H1 (cell line): Measurements from ENCODE around the gene ADO. TPM values are rescaled to one million over a fixed set of nuclear protein-coding genes. Genes with fewer than 3 reads are reported as not detected.

Source experiments
- CTCF ChIA-PET: fragments of 300-600 bp; sonication (Branson Sonifier 250); formaldehyde crosslinking; loops from one replicate; lab custom pipeline; 2021; ENCODE audit not compliant: partially characterized antibody; lab: Charles Lee
- POLR2A ChIA-PET: fragments of 300-600 bp; sonication (Branson Sonifier 250); formaldehyde crosslinking; loops from one replicate; lab custom pipeline; 2021; ENCODE audit warnings: inconsistent platforms; ENCODE audit not compliant: partially characterized antibody; lab: Charles Lee
- DNase-seq, 2 experiments: peaks; one replicate each; pipeline versions ENCODE4 v3.0.0 to v3.0.0-alpha.2; 2010 to 2022; ENCODE audit warnings: low spot score in 2 of 2, low read depth in 1 of 2, mixed read lengths in 1 of 2
- FAIRE-seq: peaks from 2 replicates; lab custom pipeline; 2011; peaks lifted over from hg19 to GRCh38; lab: Jason Lieb, UNC
- H2AFZ ChIP-seq: 2 replicates; pipeline ENCODE4 v1.8.1; 2012; ENCODE audit warnings: low read length, inconsistent platforms
- H2AK5ac ChIP-seq: 2 replicates; pipeline ENCODE4 v1.6.1; 2013; ENCODE audit warnings: low read depth, low read length
- H2BK120ac ChIP-seq: replicated peaks from 2 replicates; pipeline ENCODE3; 2013; ENCODE audit warnings: low read depth, low read length, inconsistent platforms
- H2BK12ac ChIP-seq: 2 replicates; pipeline ENCODE4 v1.6.1; 2013; ENCODE audit warnings: low read depth, low read length
- H2BK15ac ChIP-seq: 2 replicates; pipeline ENCODE4 v1.6.1; 2013; ENCODE audit warnings: low read length
- H2BK20ac ChIP-seq: 2 replicates; pipeline ENCODE4 v1.6.1; 2013; ENCODE audit warnings: low read length
- H2BK5ac ChIP-seq: 2 replicates; pipeline ENCODE4 v1.6.1; 2013; ENCODE audit warnings: low read depth, low read length
- H3K14ac ChIP-seq: 2 replicates; pipeline ENCODE4 v1.6.1; 2013; ENCODE audit warnings: inconsistent platforms; ENCODE audit not compliant: insufficient read length
- H3K18ac ChIP-seq: 2 replicates; pipeline ENCODE4 v1.6.1; 2013; ENCODE audit warnings: low read length; ENCODE audit errors: extremely low read depth
- H3K23ac ChIP-seq: 2 replicates; pipeline ENCODE4 v1.6.1; 2013; ENCODE audit warnings: inconsistent platforms; ENCODE audit not compliant: insufficient read length
- H3K23me2 ChIP-seq: 2 replicates; pipeline ENCODE4 v1.6.1; 2013; ENCODE audit warnings: low read depth, low read length
- H3K27ac ChIP-seq: 2 replicates; pipeline ENCODE4 v1.6.1; 2011; ENCODE audit warnings: low read depth, low read length, inconsistent platforms
- H3K27me3 ChIP-seq, 4 experiments: replicated peaks in 1 of 4; 1 replicate in 1 of 4; 2 replicates in 3 of 4; pipeline versions ENCODE4 v1.6.1 to v1.8.1; 2011 to 2013; ENCODE audit warnings: low read length in 3 of 4, mild to moderate bottlenecking in 3 of 4, inconsistent platforms in 2 of 4, mixed read lengths in 2 of 4, moderate library complexity in 1 of 4; ENCODE audit not compliant: control insufficient read depth in 3 of 4, insufficient read depth in 3 of 4; ENCODE audit errors: extremely low read depth in 1 of 4
- H3K36me3 ChIP-seq, 4 experiments: 2 replicates each; pipeline versions ENCODE4 v1.6.1 to v1.8.1; 2011 to 2013; ENCODE audit warnings: mild to moderate bottlenecking in 4 of 4, low read length in 3 of 4, moderate library complexity in 2 of 4, control low read depth in 1 of 4, inconsistent platforms in 1 of 4; ENCODE audit not compliant: insufficient read depth in 4 of 4, control insufficient read depth in 2 of 4
- H3K4ac ChIP-seq: replicated peaks from 2 replicates; pipeline ENCODE3; 2013; ENCODE audit warnings: low read length, low read depth, mixed read lengths, inconsistent platforms; ENCODE audit not compliant: insufficient read length
- H3K4me1 ChIP-seq, 4 experiments: replicated peaks in 1 of 4; 1 replicate in 1 of 4; 2 replicates in 3 of 4; pipeline versions ENCODE4 v1.6.1 to v1.8.1; 2011 to 2013; ENCODE audit warnings: low read length in 3 of 4, inconsistent platforms in 2 of 4, mixed read lengths in 1 of 4; ENCODE audit not compliant: insufficient read depth in 4 of 4, control insufficient read depth in 3 of 4
- H3K4me2 ChIP-seq, 2 experiments: 2 replicates each; pipeline versions ENCODE4 v1.6.1 to v1.8.1; 2011 to 2013; ENCODE audit warnings: low read depth in 2 of 2, low read length in 2 of 2, control low read depth in 1 of 2, inconsistent platforms in 1 of 2, mild to moderate bottlenecking in 1 of 2; ENCODE audit not compliant: insufficient read depth in 1 of 2
- H3K4me3 ChIP-seq, 4 experiments: fragments of 200-600, 300-600 bp in 1 of 4; sonication (generic), shearing (Covaris generic), sonication (Bioruptor Twin) in 1 of 4; 2 replicates each; pipeline versions ENCODE4 v1.5.1 to v1.8.1; 2011 to 2016; ENCODE audit warnings: low read length in 4 of 4, low read depth in 3 of 4, control low read depth in 2 of 4, inconsistent platforms in 2 of 4, mild to moderate bottlenecking in 2 of 4, mixed read lengths in 1 of 4, moderate library complexity in 1 of 4; ENCODE audit not compliant: insufficient read depth in 2 of 4; ENCODE audit errors: extremely low read depth in 1 of 4
- H3K56ac ChIP-seq: replicated peaks from 2 replicates; pipeline ENCODE3; 2013; ENCODE audit warnings: low read depth, mild to moderate bottlenecking, mixed read lengths, low read length, inconsistent platforms; ENCODE audit not compliant: insufficient read length
- H3K79me1 ChIP-seq: 2 replicates; pipeline ENCODE4 v1.6.1; 2013; ENCODE audit warnings: low read depth, low read length, control low read depth
- H3K79me2 ChIP-seq, 2 experiments: 2 replicates each; pipeline versions ENCODE4 v1.6.1 to v1.8.1; 2012 to 2013; ENCODE audit warnings: low read length in 2 of 2, mild to moderate bottlenecking in 2 of 2, inconsistent platforms in 1 of 2; ENCODE audit not compliant: insufficient read depth in 2 of 2, control insufficient read depth in 1 of 2
- H3K9ac ChIP-seq, 4 experiments: replicated peaks in 1 of 4; 1 replicate in 1 of 4; 2 replicates in 3 of 4; pipeline versions ENCODE4 v1.6.1 to v1.8.1; 2011 to 2013; ENCODE audit warnings: low read depth in 3 of 4, low read length in 3 of 4, control low read depth in 2 of 4, mild to moderate bottlenecking in 2 of 4, moderate library complexity in 2 of 4, inconsistent platforms in 1 of 4; ENCODE audit errors: extremely low read depth in 1 of 4
- H3K9me3 ChIP-seq, 2 experiments: 2 replicates each; pipeline versions ENCODE4 v1.6.1 to v1.8.1; 2012 to 2013; ENCODE audit warnings: mild to moderate bottlenecking in 2 of 2, moderate library complexity in 2 of 2, control low read depth in 1 of 2, inconsistent platforms in 1 of 2, low read depth in 1 of 2, low read length in 1 of 2, mixed read lengths in 1 of 2; ENCODE audit not compliant: insufficient read depth in 2 of 2
- H4K20me1 ChIP-seq, 2 experiments: replicated peaks in 1 of 2; 2 replicates each; pipeline versions ENCODE3 to v1.8.1; 2011 to 2013; ENCODE audit warnings: inconsistent platforms in 2 of 2, low read length in 2 of 2, mild to moderate bottlenecking in 1 of 2; ENCODE audit not compliant: insufficient read depth in 2 of 2, control insufficient read depth in 1 of 2
- H4K5ac ChIP-seq: 2 replicates; pipeline ENCODE4 v1.6.1; 2013; ENCODE audit warnings: low read length, low read depth, mixed read lengths, inconsistent platforms; ENCODE audit not compliant: insufficient read length
- H4K8ac ChIP-seq: 2 replicates; pipeline ENCODE4 v1.8.0; 2013; ENCODE audit warnings: mild to moderate bottlenecking, moderate library complexity, low read length, inconsistent platforms; ENCODE audit not compliant: insufficient read depth; ENCODE audit errors: extremely low read depth
- H4K91ac ChIP-seq: replicated peaks from 2 replicates; pipeline ENCODE3; 2013; ENCODE audit warnings: low read length, mixed read lengths, inconsistent platforms; ENCODE audit not compliant: insufficient read length
- CHD2 ChIP-seq: IDR thresholded peaks from 2 replicates; pipeline ENCODE4 v1.6.1; 2012; ENCODE audit warnings: low read length, improper control_type of control experiment
- EZH2 ChIP-seq: fragments of 200-600 bp; sonication (generic); IDR thresholded peaks from 2 replicates; pipeline ENCODE4 v1.7.1; 2012; ENCODE audit warnings: low read depth, mild to moderate bottlenecking, moderate library complexity, low read length, inconsistent platforms; ENCODE audit not compliant: severe bottlenecking
- JUND ChIP-seq: IDR thresholded peaks from 2 replicates; pipeline ENCODE4 v1.6.1; 2011; ENCODE audit warnings: mild to moderate bottlenecking, improper control_type of control experiment, low read length
- POLR2AphosphoS5 ChIP-seq: IDR thresholded peaks from 2 replicates; pipeline ENCODE4 v1.6.1; 2011; ENCODE audit warnings: low read depth, low read length
- POU5F1 ChIP-seq: IDR thresholded peaks from 2 replicates; pipeline ENCODE4 v1.6.1; 2011; ENCODE audit warnings: low read depth, mild to moderate bottlenecking, low read length, moderate library complexity
- RFX5 ChIP-seq: IDR thresholded peaks from 2 replicates; pipeline ENCODE4 v1.6.1; 2011; ENCODE audit warnings: low read depth, low read length, improper control_type of control experiment, borderline replicate concordance
- SIX5 ChIP-seq: IDR thresholded peaks from 2 replicates; pipeline ENCODE4 v1.6.1; 2011; ENCODE audit warnings: mild to moderate bottlenecking, low read depth, low read length
- SRF ChIP-seq: IDR thresholded peaks from 2 replicates; pipeline ENCODE4 v1.6.1; 2011; ENCODE audit warnings: mild to moderate bottlenecking, low read depth, low read length, moderate library complexity
- SUZ12 ChIP-seq: fragments of 200-600 bp; sonication (generic); IDR thresholded peaks from 2 replicates; pipeline ENCODE4 v1.6.1; 2012; ENCODE audit warnings: mild to moderate bottlenecking, inconsistent platforms, low read length, moderate library complexity, mixed read lengths
- WGBS, 2 experiments: shearing (Covaris generic) in 1 of 2; methylation state at CpG; one replicate each; pipeline versions ENCODE4 v1.1.6 to v1.1.7; 2013 to 2015; ENCODE audit warnings: low lambda C conversion rate in 2 of 2, mixed read lengths in 2 of 2, inconsistent platforms in 1 of 2, low coverage in 1 of 2, missing lambda C conversion rate in 1 of 2; ENCODE audit not compliant: insufficient replicate concordance in 2 of 2, insufficient coverage in 1 of 2, insufficient read length in 1 of 2; ENCODE audit errors: extremely low coverage in 1 of 2, missing lambda C conversion rate in 1 of 2; 5-methylcytosine and 5-hydroxymethylcytosine counted together
- polyA plus RNA-seq, 7 experiments: library from polyadenylated mRNA; depleted of rRNA in 3 of 7; stranded (reverse) in 5 of 7; unstranded in 2 of 7; fragments of >200 nt in 5 of 7; fragments of 200-250 nt in 2 of 7; gene quantifications; 1 replicate in 5 of 7; 2 replicates in 1 of 7; 4 replicates in 1 of 7; pipeline versions ENCODE4 v1.2.1 to v1.2.3, GENCODE V29; 2011 to 2013; ENCODE audit warnings: missing spikeins in 2 of 7, mixed read lengths in 2 of 7
- total RNA-seq: library from RNA; stranded (reverse); fragmentation: NEBNext Ultra II Directional; extraction: Animal tissue kit (Norgen Biotek cat#: 25700); gene quantifications from 2 replicates; pipeline ENCODE4 v1.2.1, GENCODE V29; 2021

Gene ADO
- total and polyA plus RNA-seq, 2 of the 8 experiments (the other 6 are each of a cell fraction or from before 2014, with no cell fraction given) = 18.7 to 27.9 TPM

DNA sequence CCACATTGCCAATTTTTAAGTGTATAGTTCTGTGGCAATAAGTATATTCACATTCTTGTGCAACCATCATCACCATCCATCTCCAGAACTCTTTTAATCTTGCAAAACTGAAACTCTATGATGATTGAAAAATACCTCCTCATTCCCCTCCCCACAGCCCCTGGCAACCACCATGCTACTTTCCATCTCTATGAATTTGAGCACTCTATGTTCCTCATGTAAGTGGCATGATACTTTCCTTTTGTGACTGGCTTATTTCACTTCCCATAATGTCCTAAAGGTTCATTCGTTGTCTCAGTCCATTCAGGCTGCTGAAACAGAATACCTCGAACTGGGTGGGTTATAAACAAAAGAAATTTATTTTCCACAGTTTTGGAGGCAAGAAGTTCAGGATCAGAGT is 35.1 kb downstream of the ADO start:
- H4K8ac ChIP-seq = no peak overlapping the region
- H3K23ac ChIP-seq = no peak overlapping the region
- H3K27me3 ChIP-seq = no peaks in the 10 kb centered on the region
- no peak overlapping the region for H2BK20ac ChIP-seq
- CTCF ChIA-PET = no interaction called here
- 91% methylated on average over 2 of the region's 2 CpGs; no CpG with 5 or more reads in 1 of the 2 experiments for WGBS, 2 experiments
- H3K9me3 ChIP-seq = no peaks in the 10 kb centered on the region
- no peak overlapping the region for H3K18ac ChIP-seq
- no peak overlapping the region for H3K4ac ChIP-seq
- no peak for DNase-seq
- no peak overlapping the region for H2BK15ac ChIP-seq
- no peak overlapping the region for H2BK5ac ChIP-seq
- no peak overlapping the region for H4K5ac ChIP-seq
- H3K4me1 ChIP-seq = no peaks in the 10 kb centered on the region
- H3K36me3 ChIP-seq = no peaks in the 10 kb centered on the region
- no peak overlapping the region for H2BK12ac ChIP-seq
- H3K79me2 ChIP-seq = no peaks in the 10 kb centered on the region
- no peak for TF ChIP-seq POU5F1
- TF ChIP-seq POLR2AphosphoS5 = no peak
- no peak for TF ChIP-seq RFX5
- no peak for TF ChIP-seq JUND
- TF ChIP-seq SRF = no peak
- no peak for TF ChIP-seq SUZ12
- no peak for TF ChIP-seq EZH2
- TF ChIP-seq SIX5 = no peak
- TF ChIP-seq CHD2 = no peak
- TF ChIP-seq, all 59 proteins: peak for 0
- Histone ChIP-seq H3K4me3 (no peak overlapping the region), H3K23me2 (no peaks in the 10 kb centered on the region), H4K91ac (no peak overlapping the region), H3K56ac (no peak overlapping the region), H3K4me2 (no peak overlapping the region), H3K9ac (no peak overlapping the region), H2BK120ac (no peak overlapping the region), H3K79me1 (no peaks in the 10 kb centered on the region), H3K27ac (no peak overlapping the region), H3K14ac (no peak overlapping the region), H2AK5ac (no peak overlapping the region), H4K20me1 (no peaks in the 10 kb centered on the region), H2AFZ (no peak overlapping the region)
- POLR2A ChIA-PET = no interaction called here
- FAIRE-seq = no peak
